ENCODE data around the gene WT1.
"Not testable (repeated sequence)": the region's sequence is repeated elsewhere in the genome, so short reads cannot be mapped to it uniquely, and the experiment has no call there.

Gene WT1

GRCh38 chr11:32388871-32389770 lies 46.2 kb downstream of the WT1 start:
- in situ Hi-C loops (cut with MboI; ENCODE audit: low sequenced_read_pairs): no loop called here

GRCh38 chr11:32388365-32388764 lies 47.0 kb downstream of the WT1 start:
- in situ Hi-C loops (cut with MboI; ENCODE audit: low sequenced_read_pairs): no loop called here

- in situ Hi-C loops (cut with MboI; ENCODE audit: low sequenced_read_pairs): no loop called here
Observed at GRCh38 chr11:32387411-32387810, 47.9 kb downstream of the WT1 start.

GRCh38 chr11:32386770-32387377 lies 48.5 kb downstream of the WT1 start:
- in situ Hi-C loops (cut with MboI; ENCODE audit: low sequenced_read_pairs): no loop called here

GRCh38 chr11:32385998-32386397 lies 49.3 kb downstream of the WT1 start:
- in situ Hi-C loops (cut with MboI; ENCODE audit: low sequenced_read_pairs): no loop called here

- in situ Hi-C loops (cut with MboI; ENCODE audit: low sequenced_read_pairs): no loop called here
Observed at GRCh38 chr11:32382339-32383049, 52.8 kb downstream of the WT1 start.

GRCh38 chr11:32381179-32381578 lies 54.2 kb downstream of the WT1 start:
- in situ Hi-C loops (cut with MboI; ENCODE audit: low sequenced_read_pairs): no loop called here

GRCh38 chr11:32379719-32380118 lies 55.6 kb downstream of the WT1 start:
- in situ Hi-C loops (cut with MboI; ENCODE audit: low sequenced_read_pairs): no loop called here

- in situ Hi-C loops (cut with MboI; ENCODE audit: low sequenced_read_pairs): no loop called here
Observed at GRCh38 chr11:32375826-32376225, 59.5 kb downstream of the WT1 start.

- in situ Hi-C loops (cut with MboI; ENCODE audit: low sequenced_read_pairs): no loop called here
Observed at GRCh38 chr11:32374261-32374711, 61.1 kb downstream of the WT1 start.

GRCh38 chr11:32369987-32370386 lies 65.4 kb downstream of the WT1 start:
- in situ Hi-C loops (cut with MboI; ENCODE audit: low sequenced_read_pairs): not testable (repeated sequence)

- in situ Hi-C loops (cut with MboI; ENCODE audit: low sequenced_read_pairs): no loop called here
Observed at GRCh38 chr11:32366666-32367065, 68.7 kb downstream of the WT1 start.

- in situ Hi-C loops (cut with MboI; ENCODE audit: low sequenced_read_pairs): no loop called here
Observed at GRCh38 chr11:32365192-32365591, 70.1 kb downstream of the WT1 start.

- in situ Hi-C loops (cut with MboI; ENCODE audit: low sequenced_read_pairs): no loop called here
Observed at GRCh38 chr11:32358729-32359128, 76.6 kb downstream of the WT1 start.

GRCh38 chr11:32353884-32354283 lies 81.5 kb downstream of the WT1 start:
- in situ Hi-C loops (cut with MboI; ENCODE audit: low sequenced_read_pairs): no loop called here

- in situ Hi-C loops (cut with MboI; ENCODE audit: low sequenced_read_pairs): no loop called here
Observed at GRCh38 chr11:32348502-32348901, 86.8 kb downstream of the WT1 start.

- in situ Hi-C loops (cut with MboI; ENCODE audit: low sequenced_read_pairs): no loop called here
Observed at GRCh38 chr11:32344946-32345345, 90.4 kb downstream of the WT1 start.

- in situ Hi-C loops (cut with MboI; ENCODE audit: low sequenced_read_pairs): no loop called here
Observed at GRCh38 chr11:32343325-32344008, 91.9 kb downstream of the WT1 start.

GRCh38 chr11:32341620-32342613 lies 93.4 kb downstream of the WT1 start:
- in situ Hi-C loops (cut with MboI; ENCODE audit: low sequenced_read_pairs): no loop called here

- in situ Hi-C loops (cut with MboI; ENCODE audit: low sequenced_read_pairs): no loop called here
Observed at GRCh38 chr11:32340181-32340580, 95.2 kb downstream of the WT1 start.

All from HL-60/S4 treated with retinoic acid at 250 ng/mL for 4 days and 3 days (cell line).